ACHN (cell line): Measurements from ENCODE around the gene RNF157.

Experiments
- DNase-seq: peaks from one replicate; pipeline ENCODE4 v3.0.0-alpha.2; 2015
- in situ Hi-C: cut with HindIII; loops from 2 replicates; pipeline ENCODE4 v1.10.0; 2017; ENCODE audit warnings: low sequenced_read_pairs, low pct_ligation_motif_present, low pct_unique_long_range_greater_than_20kb

RNF157 gene

GRCh38 chr17:76124582-76125390 lies 115.5 kb downstream of the RNF157 start:
- peak; percentile 28 for DNase-seq
- in situ Hi-C loops, result no loop called here

- in situ Hi-C loops, result no loop called here
- no peak for DNase-seq
Observed at GRCh38 chr17:76123749-76124581, 116.3 kb downstream of the RNF157 start.

- DNase-seq, result no peak
- in situ Hi-C loops, result no loop called here
Observed at GRCh38 chr17:76123191-76123499, 117.1 kb downstream of the RNF157 start.

GRCh38 chr17:76122431-76123190 lies 117.7 kb downstream of the RNF157 start:
- no peak for DNase-seq
- in situ Hi-C loops, result no loop called here

GRCh38 chr17:76121932-76122430 lies 118.3 kb downstream of the RNF157 start:
- in situ Hi-C loops, result no loop called here
- DNase-seq, result no peak

GRCh38 chr17:76120658-76121008 lies 119.7 kb downstream of the RNF157 start:
- in situ Hi-C loops, result no loop called here
- DNase-seq, result no peak

- in situ Hi-C loops, result no loop called here
Observed at GRCh38 chr17:76119409-76120371, 120.6 kb downstream of the RNF157 start.

GRCh38 chr17:76115138-76115754 lies 125.0 kb downstream of the RNF157 start:
- in situ Hi-C loops, result no loop called here
- DNase-seq, result no peak

More at GRCh38 chr17:76119409-76120371, 120.6 kb downstream of the RNF157 start:
- no peak for DNase-seq

- in situ Hi-C loops, result no loop called here
Observed at GRCh38 chr17:76111956-76112355, 128.3 kb downstream of the RNF157 start.

GRCh38 chr17:76107509-76107908 lies 132.8 kb downstream of the RNF157 start:
- in situ Hi-C loops, result no loop called here

More at GRCh38 chr17:76111956-76112355, 128.3 kb downstream of the RNF157 start:
- no peak for DNase-seq

GRCh38 chr17:76106703-76107102 lies 133.6 kb downstream of the RNF157 start:
- in situ Hi-C loops, result no loop called here
- no peak for DNase-seq

More at GRCh38 chr17:76107509-76107908, 132.8 kb downstream of the RNF157 start:
- DNase-seq, result peak; percentile 35

- in situ Hi-C loops, result no loop called here
- no peak for DNase-seq
Observed at GRCh38 chr17:76104896-76105231, 135.4 kb downstream of the RNF157 start.

- in situ Hi-C loops, result no loop called here
- no peak for DNase-seq
Observed at GRCh38 chr17:76104140-76104895, 136.0 kb downstream of the RNF157 start.

GRCh38 chr17:76103274-76104139 lies 136.8 kb downstream of the RNF157 start, which contains the start of gene EXOC7:
EXOC7 (minus strand) TSS chr17:76103787; CDS start chr17:76103692, 95 bp downstream.
- in situ Hi-C loops, result no loop called here
- DNase-seq, result peak; percentile 96

GRCh38 chr17:76102944-76103273 lies 137.4 kb downstream of the RNF157 start:
- no peak for DNase-seq
- in situ Hi-C loops, result no loop called here

- in situ Hi-C loops, result no loop called here
- no peak for DNase-seq
Observed at GRCh38 chr17:76097716-76098295, 142.5 kb downstream of the RNF157 start.
